ACC112 (cell line): ENCODE measurements around the gene GALNTL6.
"Not testable (repeated sequence)": the region's sequence is repeated elsewhere in the genome, so short reads cannot be mapped to it uniquely, and the experiment has no call there.

Experiments
- H2AFZ ChIP-seq: fragments of 200-600 bp; sonication (generic); one replicate; pipeline ENCODE4 v1.6.0; 2017; ENCODE audit warnings: antibody characterized with exemption, low read length; ENCODE audit not compliant: unreplicated experiment
- H3K27ac ChIP-seq: fragments of 200-600 bp; sonication (generic); 2 replicates; pipeline ENCODE4 v1.5.1; 2014; ENCODE audit warnings: low read depth, mild to moderate bottlenecking, antibody characterized with exemption, low read length, moderate library complexity
- H3K27me3 ChIP-seq: fragments of 200-600 bp; sonication (generic); 2 replicates; pipeline ENCODE4 v1.6.1; 2014; ENCODE audit warnings: mild to moderate bottlenecking, antibody characterized with exemption, low read length, moderate library complexity, mixed read lengths; ENCODE audit not compliant: insufficient read depth
- H3K36me3 ChIP-seq: fragments of 200-600 bp; sonication (generic); 2 replicates; pipeline ENCODE4 v1.6.1; 2016; ENCODE audit warnings: mild to moderate bottlenecking, antibody characterized with exemption, low read length, moderate library complexity, mixed read lengths; ENCODE audit not compliant: insufficient read depth
- H3K4me1 ChIP-seq: fragments of 200-600 bp; sonication (generic); one replicate; pipeline ENCODE4 v1.6.1; 2016; ENCODE audit warnings: low read length, mixed read lengths; ENCODE audit not compliant: insufficient read depth, unreplicated experiment, control insufficient read depth
- H3K4me3 ChIP-seq: fragments of 200-600 bp; sonication (generic); 2 replicates; pipeline ENCODE4 v1.5.1; 2014; ENCODE audit warnings: mild to moderate bottlenecking, low read depth, low read length
- H3K79me2 ChIP-seq: fragments of 200-600 bp; sonication (generic); one replicate; pipeline ENCODE4 v1.6.0; 2016; ENCODE audit warnings: low read length; ENCODE audit not compliant: control insufficient read depth, unreplicated experiment, insufficient read depth

The GALNTL6 gene

DNA sequence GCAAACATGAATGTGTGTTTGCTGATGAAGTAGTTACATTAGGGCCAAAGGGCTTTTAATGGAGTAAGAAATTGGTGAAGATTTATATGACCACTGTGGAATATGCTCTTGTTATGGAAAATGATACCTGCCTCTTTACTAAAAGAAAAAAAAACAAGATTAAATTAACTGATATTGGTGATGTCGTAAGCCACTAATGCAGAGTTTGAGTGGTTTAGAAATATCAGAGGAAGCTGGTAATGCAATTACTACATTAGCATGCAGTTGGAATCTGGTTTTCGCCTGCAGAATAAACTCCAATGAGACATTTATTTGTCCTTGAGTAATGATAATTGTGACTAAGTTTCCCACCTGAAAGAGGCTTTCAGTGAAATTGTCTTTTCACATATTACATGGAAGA, 597.9 kb downstream of the GALNTL6 start:
- no peak overlapping the region for H3K27ac ChIP-seq
- H3K79me2 ChIP-seq: no peaks in the 10 kb centered on the region
- H3K36me3 ChIP-seq: no peaks in the 10 kb centered on the region
- no peaks in the 10 kb centered on the region for H3K4me1 ChIP-seq
- H2AFZ ChIP-seq: no peak overlapping the region
- no peaks in the 10 kb centered on the region for H3K27me3 ChIP-seq
- H3K4me3 ChIP-seq: no peak overlapping the region

DNA sequence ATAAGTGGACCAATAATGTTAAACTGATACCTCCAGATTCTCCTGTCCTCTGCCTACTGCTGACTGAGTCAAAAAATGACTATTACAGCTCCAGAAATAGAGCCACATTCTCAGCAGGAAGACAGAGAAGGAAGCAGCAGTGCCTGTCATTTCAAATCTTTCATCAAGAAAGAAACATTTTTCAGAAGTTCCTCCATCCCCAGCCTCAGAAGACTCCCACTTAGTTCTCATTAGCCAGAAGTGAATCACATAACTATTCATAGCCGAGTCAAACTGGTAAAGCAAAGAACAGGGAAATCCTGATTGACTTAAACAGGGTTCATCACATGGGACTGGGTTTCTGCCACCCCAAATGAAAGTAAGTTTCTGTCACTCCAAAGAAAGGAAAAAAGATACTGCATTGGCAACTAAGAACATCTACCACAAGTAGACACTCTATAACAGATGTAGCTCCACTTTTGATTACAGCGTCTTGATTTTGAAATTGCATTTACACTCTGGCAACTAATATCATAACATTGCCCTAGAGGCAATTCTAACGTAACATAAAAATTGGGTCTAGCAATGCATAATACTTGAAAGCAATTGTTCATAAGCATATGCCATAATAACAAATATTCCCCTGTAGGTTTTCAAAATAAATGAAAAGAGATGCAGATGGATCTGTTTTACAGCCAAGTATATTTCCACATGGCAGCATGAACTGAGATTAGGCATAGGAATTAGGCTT, 599.8 kb downstream of the GALNTL6 start:
- Histone ChIP-seq H3K36me3 (no peaks in the 10 kb centered on the region), H3K79me2 (no peaks in the 10 kb centered on the region), H3K4me3 (no peak overlapping the region), H2AFZ (no peak overlapping the region), H3K27me3 (no peaks in the 10 kb centered on the region), H3K27ac (no peak overlapping the region), H3K4me1 (no peaks in the 10 kb centered on the region)

DNA sequence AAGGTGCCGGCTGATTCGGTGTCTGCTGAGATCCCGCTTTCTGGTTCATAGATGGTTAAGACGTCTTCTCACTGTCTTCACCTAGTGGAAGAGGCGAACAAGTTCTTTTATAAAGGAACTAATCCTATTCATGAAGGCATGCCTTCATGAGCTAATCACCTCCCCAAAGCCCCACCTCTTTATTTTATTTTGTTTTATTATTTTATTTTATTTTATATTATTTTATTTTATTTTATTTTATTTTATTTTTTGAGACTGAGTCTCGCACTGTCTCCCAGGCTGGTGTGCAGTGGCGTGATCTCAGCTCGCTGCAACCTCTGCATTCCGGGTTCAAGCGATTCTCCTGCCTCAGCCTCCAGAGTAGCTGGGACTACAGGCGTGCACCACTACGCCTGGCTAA, 615.8 kb downstream of the GALNTL6 start:
- H2AFZ ChIP-seq, H3K79me2 ChIP-seq, H3K4me1 ChIP-seq, H3K4me3 ChIP-seq, H3K36me3 ChIP-seq, H3K27ac ChIP-seq, H3K27me3 ChIP-seq: not testable (repeated sequence)

DNA sequence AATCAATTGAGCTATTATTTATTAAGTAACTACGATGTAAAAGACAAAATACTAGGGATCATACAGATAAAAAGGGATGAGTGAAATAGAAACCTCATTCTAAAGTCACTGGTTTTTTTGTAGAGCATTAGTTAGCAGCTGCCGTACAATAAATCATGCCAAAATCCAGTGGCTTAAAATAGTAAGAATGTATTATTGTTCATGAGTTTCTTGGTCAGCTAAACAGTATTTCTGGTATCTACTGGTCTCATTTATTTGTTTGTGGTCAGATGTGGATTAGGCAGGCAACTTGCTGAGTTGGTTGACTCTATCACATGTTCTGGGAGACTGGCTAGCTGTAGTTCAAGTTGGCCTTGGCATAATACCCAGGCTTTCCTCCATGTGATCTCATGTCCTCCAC, 667.3 kb downstream of the GALNTL6 start:
- Histone ChIP-seq H3K27me3 (no peaks in the 10 kb centered on the region), H3K4me3 (no peak overlapping the region), H3K36me3 (no peaks in the 10 kb centered on the region), H3K79me2 (no peaks in the 10 kb centered on the region), H2AFZ (no peak overlapping the region), H3K27ac (no peak overlapping the region), H3K4me1 (no peaks in the 10 kb centered on the region)

DNA sequence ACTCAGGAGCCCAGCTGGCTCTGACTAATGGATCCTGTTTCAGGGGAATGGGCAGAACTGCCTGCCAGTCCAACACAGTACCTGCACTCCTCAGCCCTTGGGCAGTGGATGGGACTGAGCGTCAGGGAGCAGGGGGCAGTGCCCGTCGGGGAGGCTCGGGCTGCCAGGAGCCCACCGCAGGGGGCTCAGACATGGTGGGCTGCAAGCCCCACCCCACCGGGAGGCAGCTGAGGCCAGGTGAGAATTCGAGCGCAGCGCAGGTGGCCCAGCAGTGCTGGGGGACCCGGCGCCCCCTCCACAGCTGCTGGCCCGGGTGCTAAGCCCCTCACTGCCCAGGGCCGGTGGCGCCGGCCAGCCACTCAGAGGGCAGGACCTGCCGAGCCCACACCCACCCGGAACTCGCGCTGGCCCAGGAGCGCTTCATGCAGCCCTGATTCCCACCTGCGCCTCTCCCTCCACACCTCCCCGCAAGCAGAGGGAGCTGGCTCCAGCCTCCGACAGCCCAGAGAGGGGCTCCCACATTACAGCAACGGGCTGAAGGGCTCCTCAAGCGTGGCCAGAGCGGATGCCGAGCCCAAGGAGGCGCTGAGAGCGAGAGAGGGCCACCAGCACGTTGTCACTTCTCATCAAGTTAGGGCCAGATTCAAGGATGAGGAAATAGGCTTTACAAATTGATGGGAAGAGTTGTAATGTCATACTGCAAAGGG, 668.8 kb downstream of the GALNTL6 start:
- H3K79me2 ChIP-seq: no peaks in the 10 kb centered on the region
- H3K4me3 ChIP-seq: no peak overlapping the region
- no peak overlapping the region for H3K27ac ChIP-seq
- no peaks in the 10 kb centered on the region for H3K36me3 ChIP-seq
- H3K27me3 ChIP-seq: no peaks in the 10 kb centered on the region
- H2AFZ ChIP-seq: no peak overlapping the region
- no peaks in the 10 kb centered on the region for H3K4me1 ChIP-seq

DNA sequence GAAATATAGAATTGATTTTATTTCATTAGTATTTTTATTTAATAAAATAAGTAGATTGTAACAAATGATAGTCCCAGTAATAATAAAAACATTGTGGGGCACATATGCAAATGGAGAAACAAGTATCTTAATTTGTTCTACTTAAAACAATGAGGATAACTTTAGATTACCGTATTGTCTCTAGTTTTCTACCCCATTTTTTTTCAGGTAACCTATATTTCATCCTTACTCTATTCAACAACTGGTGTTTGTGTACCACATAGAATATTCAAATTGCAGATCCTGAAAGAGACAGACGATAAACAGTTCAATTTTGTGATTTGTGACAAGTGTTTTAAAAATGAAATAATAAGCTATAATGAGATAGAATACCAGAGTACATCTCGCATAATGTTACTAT, 671.8 kb downstream of the GALNTL6 start:
- no peak overlapping the region for H2AFZ ChIP-seq
- H3K4me1 ChIP-seq: no peaks in the 10 kb centered on the region
- no peaks in the 10 kb centered on the region for H3K27me3 ChIP-seq
- H3K4me3 ChIP-seq: no peak overlapping the region
- no peaks in the 10 kb centered on the region for H3K36me3 ChIP-seq
- no peak overlapping the region for H3K27ac ChIP-seq
- no peaks in the 10 kb centered on the region for H3K79me2 ChIP-seq

DNA sequence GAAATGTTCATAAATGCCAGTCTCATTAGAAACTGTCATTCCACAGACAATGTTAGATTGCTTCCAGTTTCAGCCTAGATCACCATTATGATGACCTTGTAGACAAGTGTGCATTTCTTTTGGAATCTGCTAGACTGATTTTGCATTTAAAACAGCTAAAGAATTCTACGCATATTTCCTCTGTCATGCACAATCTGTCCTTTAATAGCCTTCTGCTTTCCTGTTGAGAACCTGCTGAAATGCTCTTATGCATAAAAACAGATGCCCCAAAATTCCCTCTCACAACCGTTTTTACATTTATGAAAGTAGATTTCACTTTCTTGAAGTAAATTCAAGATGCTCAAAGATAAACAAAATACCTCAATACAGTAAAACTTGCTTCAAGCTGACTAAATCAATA, 673.3 kb downstream of the GALNTL6 start:
- no peaks in the 10 kb centered on the region for H3K4me1 ChIP-seq
- no peaks in the 10 kb centered on the region for H3K27me3 ChIP-seq
- no peak overlapping the region for H2AFZ ChIP-seq
- H3K27ac ChIP-seq: no peak overlapping the region
- H3K79me2 ChIP-seq: no peaks in the 10 kb centered on the region
- no peaks in the 10 kb centered on the region for H3K36me3 ChIP-seq
- no peak overlapping the region for H3K4me3 ChIP-seq

DNA sequence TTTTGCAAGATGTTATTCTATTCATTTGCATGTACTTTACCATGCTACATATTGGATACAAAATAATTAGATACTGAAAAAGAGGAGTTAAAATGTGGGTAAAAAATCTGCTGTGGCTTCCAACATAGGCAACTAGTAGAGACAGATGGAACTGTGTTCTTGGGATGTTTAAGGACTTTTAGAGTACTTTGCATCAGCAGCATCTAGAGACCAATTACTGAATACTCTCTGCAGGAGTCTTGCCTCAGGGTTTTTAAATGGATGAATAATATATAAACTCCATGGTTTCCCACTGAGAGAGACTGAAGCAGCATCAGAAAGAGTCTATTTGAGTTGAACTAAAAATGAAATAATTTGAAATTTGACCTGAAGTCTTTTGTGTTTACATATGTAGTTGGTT, 676.7 kb downstream of the GALNTL6 start:
- H2AFZ ChIP-seq: no peak overlapping the region
- no peaks in the 10 kb centered on the region for H3K79me2 ChIP-seq
- H3K4me3 ChIP-seq: no peak overlapping the region
- H3K27me3 ChIP-seq: no peaks in the 10 kb centered on the region
- no peak overlapping the region for H3K27ac ChIP-seq
- no peaks in the 10 kb centered on the region for H3K36me3 ChIP-seq
- H3K4me1 ChIP-seq: no peaks in the 10 kb centered on the region

DNA sequence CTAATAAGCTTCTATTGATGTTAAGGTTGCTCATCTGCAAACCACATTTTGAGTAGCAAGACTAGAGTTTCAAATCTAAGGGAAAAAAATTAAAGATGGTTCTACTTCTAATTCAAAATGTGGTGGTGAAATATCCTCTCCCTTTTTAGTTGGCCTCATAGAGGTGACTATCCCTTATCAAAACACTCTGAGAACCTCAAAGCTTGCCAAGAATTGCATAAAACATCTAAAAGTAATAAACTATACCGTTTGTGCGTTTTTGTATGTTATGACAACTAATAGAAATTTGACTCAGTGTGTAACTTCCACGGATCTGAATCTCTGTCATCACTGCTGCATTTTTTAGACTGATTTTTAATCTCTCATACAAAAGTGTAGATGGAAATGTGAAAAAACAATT, 682.6 kb downstream of the GALNTL6 start:
- Histone ChIP-seq H3K27me3 (no peaks in the 10 kb centered on the region), H3K36me3 (no peaks in the 10 kb centered on the region), H3K79me2 (no peaks in the 10 kb centered on the region), H3K27ac (no peak overlapping the region), H3K4me3 (no peak overlapping the region), H2AFZ (no peak overlapping the region), H3K4me1 (no peaks in the 10 kb centered on the region)

DNA sequence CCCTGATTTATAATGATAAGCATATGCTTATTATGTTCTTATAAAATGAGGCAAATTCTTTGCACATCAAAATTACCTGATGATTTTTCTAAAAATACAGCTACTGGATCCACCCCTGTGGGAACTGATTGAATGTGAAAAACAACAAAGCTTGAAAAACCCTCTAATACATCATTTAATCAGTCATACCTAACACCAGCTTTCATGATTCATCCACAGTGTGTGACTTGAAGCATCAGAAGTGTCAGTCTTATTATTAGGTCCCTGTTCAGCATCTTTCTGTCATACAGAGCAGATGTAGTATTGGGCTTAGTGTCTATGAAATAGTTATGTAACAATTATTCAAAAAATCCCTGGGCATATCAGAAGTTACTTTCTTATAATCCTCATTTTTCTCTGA, 684.1 kb downstream of the GALNTL6 start:
- H3K4me1 ChIP-seq: no peaks in the 10 kb centered on the region
- no peaks in the 10 kb centered on the region for H3K36me3 ChIP-seq
- no peak overlapping the region for H3K27ac ChIP-seq
- no peak overlapping the region for H3K4me3 ChIP-seq
- H2AFZ ChIP-seq: no peak overlapping the region
- H3K27me3 ChIP-seq: no peaks in the 10 kb centered on the region
- no peaks in the 10 kb centered on the region for H3K79me2 ChIP-seq

DNA sequence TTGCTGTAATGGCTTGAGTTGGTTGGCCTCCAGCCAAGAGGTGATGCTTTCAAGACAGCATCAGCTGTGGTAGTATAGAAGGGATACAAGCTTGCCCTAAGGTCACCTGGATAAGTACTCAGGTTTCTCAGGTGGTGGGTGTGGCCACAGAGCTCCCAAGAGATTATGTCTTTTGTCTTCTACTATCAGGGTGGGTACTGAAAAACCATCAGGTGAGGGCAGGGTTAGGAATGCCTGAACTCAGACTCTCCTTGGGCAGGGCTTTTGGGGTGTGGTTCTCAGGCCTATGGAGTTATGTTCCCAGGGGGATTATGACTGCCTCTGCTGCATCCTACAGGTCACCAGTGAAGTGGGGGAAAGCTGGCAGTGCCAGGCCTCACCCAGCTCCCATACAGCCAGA, 700.8 kb downstream of the GALNTL6 start:
- no peaks in the 10 kb centered on the region for H3K27me3 ChIP-seq

More for the DNA sequence above, 700.8 kb downstream of the GALNTL6 start:
- H3K4me3 ChIP-seq: no peak overlapping the region
- H2AFZ ChIP-seq: no peak overlapping the region
- no peaks in the 10 kb centered on the region for H3K79me2 ChIP-seq
- no peak overlapping the region for H3K27ac ChIP-seq
- no peaks in the 10 kb centered on the region for H3K36me3 ChIP-seq
- no peaks in the 10 kb centered on the region for H3K4me1 ChIP-seq
